Activated CD8-positive, alpha-beta T cell treated with anti-CD3 and anti-CD28 coated beads for 36 hours (primary cell): Measurements from ENCODE around the gene SIL1. TPM values are rescaled to one million over a fixed set of nuclear protein-coding genes. Genes with fewer than 3 reads are reported as not detected.

Experiments used
- ATAC-seq: fragments of 200-7000 bp; cut with Tn5 transposase; one replicate; pipeline ENCODE4 v1.10.0; 2021; ENCODE audit warnings: mild to moderate bottlenecking, moderate library complexity
- CTCF ChIA-PET: fragments of 350-600 bp; sonication (Branson Sonifier 250); formaldehyde crosslinking; loops from one replicate; lab custom pipeline; 2021; ENCODE audit warnings: antibody characterized with exemption; lab: Charles Lee
- POLR2A ChIA-PET: fragments of 350-600 bp; sonication (Branson Sonifier 250); formaldehyde crosslinking; loops from one replicate; lab custom pipeline; 2021; ENCODE audit warnings: antibody characterized with exemption; lab: Charles Lee
- DNase-seq: peaks from one replicate; pipeline ENCODE4 v3.0.0-alpha.2; 2020
- H3K27ac Mint-ChIP-seq: one replicate; pipeline ENCODE4 v1.8.0; 2021; ENCODE audit warnings: mild to moderate bottlenecking, mixed read lengths
- H3K27me3 Mint-ChIP-seq: one replicate; pipeline ENCODE4 v1.8.0; 2021; ENCODE audit warnings: mixed read lengths
- H3K36me3 Mint-ChIP-seq: one replicate; pipeline ENCODE4 v1.8.0; 2021; ENCODE audit warnings: low read depth, mixed read lengths
- H3K4me1 Mint-ChIP-seq: one replicate; pipeline ENCODE4 v1.8.0; 2021; ENCODE audit warnings: low read depth, mixed read lengths
- H3K4me3 Mint-ChIP-seq: one replicate; pipeline ENCODE4 v1.8.0; 2021; ENCODE audit warnings: mild to moderate bottlenecking, moderate library complexity, mixed read lengths
- H3K9me3 Mint-ChIP-seq: one replicate; pipeline ENCODE4 v1.8.0; 2021; ENCODE audit warnings: mixed read lengths
- CTCF ChIP-seq: fragments of 200-600 bp; IDR thresholded peaks from one replicate; pipeline ENCODE4 v1.8.0; 2022; ENCODE audit warnings: antibody characterized with exemption, mild to moderate bottlenecking
- intact Hi-C: fragments of 100-400 bp; cut with micrococcal nuclease; formaldehyde crosslinking; loops from one replicate; pipeline ENCODE4 v1.10.0; 2022
- total RNA-seq, 2 experiments: library from RNA; stranded (reverse); gene quantifications; one replicate each; pipeline ENCODE4 v1.2.3, GENCODE V29; 2021

SIL1 gene
- total RNA-seq, 2 experiments from 2014 or later = 27.6 to 32.3 TPM

GRCh38 chr5:138950421-138951031 is 247.6 kb downstream of the SIL1 start:
- ChIA-PET POLR2A (no interaction called here), CTCF (no interaction called here)
- Mint-ChIP-seq H3K4me1 (peaks cover 12% of the 10 kb centered on the region), H3K27me3 (no peaks in the 10 kb centered on the region), H3K4me3 (no peak overlapping the region), H3K36me3 (no peaks in the 10 kb centered on the region), H3K9me3 (no peaks in the 10 kb centered on the region), H3K27ac (no peak overlapping the region)
- ATAC-seq (no peak), DNase-seq (no peak)
- TF ChIP-seq CTCF = no peak
- intact Hi-C loops = no loop called here

GRCh38 chr5:138949988-138950387 is 248.2 kb downstream of the SIL1 start:
- ChIA-PET POLR2A (no interaction called here), CTCF (no interaction called here)
- Mint-ChIP-seq H3K4me1 (peaks cover 12% of the 10 kb centered on the region), H3K4me3 (no peak overlapping the region), H3K27ac (no peak overlapping the region), H3K36me3 (no peaks in the 10 kb centered on the region), H3K9me3 (no peaks in the 10 kb centered on the region), H3K27me3 (no peaks in the 10 kb centered on the region)
- TF ChIP-seq CTCF = no peak
- ATAC-seq (no peak), DNase-seq (no peak)
- intact Hi-C loops = no loop called here

GRCh38 chr5:138949223-138949574 is 249.0 kb downstream of the SIL1 start:
- ATAC-seq = no peak
- CTCF ChIA-PET = interaction anchor here (1.2 kb wide), 1 partner anchor 28 kb away, joined by 3 read pairs; no protein-coding TSS in a partner anchor
- H3K4me3 Mint-ChIP-seq = no peak overlapping the region
- H3K36me3 Mint-ChIP-seq = no peaks in the 10 kb centered on the region
- no peaks in the 10 kb centered on the region for H3K9me3 Mint-ChIP-seq
- POLR2A ChIA-PET = no interaction called here
- H3K27ac Mint-ChIP-seq = no peak overlapping the region
- no peak for DNase-seq
- peaks cover 12% of the 10 kb centered on the region for H3K4me1 Mint-ChIP-seq
- intact Hi-C loops = no loop called here
- TF ChIP-seq CTCF = no peak
- no peaks in the 10 kb centered on the region for H3K27me3 Mint-ChIP-seq

- no peaks in the 10 kb centered on the region for H3K9me3 Mint-ChIP-seq
- ATAC-seq (no peak), DNase-seq (no peak)
- TF ChIP-seq CTCF = no peak
- H3K27me3 Mint-ChIP-seq = no peaks in the 10 kb centered on the region
- no peak overlapping the region for H3K27ac Mint-ChIP-seq
- POLR2A ChIA-PET = no interaction called here
- no peak overlapping the region for H3K4me3 Mint-ChIP-seq
- intact Hi-C loops = no loop called here
- H3K36me3 Mint-ChIP-seq = no peaks in the 10 kb centered on the region
- peaks cover 9% of the 10 kb centered on the region for H3K4me1 Mint-ChIP-seq
- CTCF ChIA-PET = interaction anchor here (1.2 kb wide), 1 partner anchor 28 kb away, joined by 3 read pairs; no protein-coding TSS in a partner anchor
Measured at GRCh38 chr5:138948471-138949222, 249.5 kb downstream of the SIL1 start.

GRCh38 chr5:138947780-138948179 is 250.4 kb downstream of the SIL1 start:
- ChIA-PET CTCF (no interaction called here), POLR2A (interaction anchor here (1.1 kb wide), 1 partner anchor 10 kb away, joined by 3 read pairs; no protein-coding TSS in a partner anchor)
- Mint-ChIP-seq H3K36me3 (no peaks in the 10 kb centered on the region), H3K4me3 (no peak overlapping the region), H3K9me3 (no peaks in the 10 kb centered on the region), H3K27me3 (no peaks in the 10 kb centered on the region), H3K27ac (no peak overlapping the region), H3K4me1 (peaks cover under 1% of the 10 kb centered on the region)
- TF ChIP-seq CTCF = no peak
- DNase-seq (no peak), ATAC-seq (no peak)
- intact Hi-C loops = no loop called here
